ENCODE results near the gene SPHKAP. TPM values are rescaled to one million over a fixed set of nuclear protein-coding genes. Genes with fewer than 3 reads are reported as not detected.

The SPHKAP gene
- total RNA-seq, 4 donors from 2014 or later: not detected

GRCh38 chr2:228072669-228073068, 108.8 kb downstream of the SPHKAP start:
- DNase-seq (ENCODE audit: low spot score): no peak
- TF ChIP-seq, protein P1, sequence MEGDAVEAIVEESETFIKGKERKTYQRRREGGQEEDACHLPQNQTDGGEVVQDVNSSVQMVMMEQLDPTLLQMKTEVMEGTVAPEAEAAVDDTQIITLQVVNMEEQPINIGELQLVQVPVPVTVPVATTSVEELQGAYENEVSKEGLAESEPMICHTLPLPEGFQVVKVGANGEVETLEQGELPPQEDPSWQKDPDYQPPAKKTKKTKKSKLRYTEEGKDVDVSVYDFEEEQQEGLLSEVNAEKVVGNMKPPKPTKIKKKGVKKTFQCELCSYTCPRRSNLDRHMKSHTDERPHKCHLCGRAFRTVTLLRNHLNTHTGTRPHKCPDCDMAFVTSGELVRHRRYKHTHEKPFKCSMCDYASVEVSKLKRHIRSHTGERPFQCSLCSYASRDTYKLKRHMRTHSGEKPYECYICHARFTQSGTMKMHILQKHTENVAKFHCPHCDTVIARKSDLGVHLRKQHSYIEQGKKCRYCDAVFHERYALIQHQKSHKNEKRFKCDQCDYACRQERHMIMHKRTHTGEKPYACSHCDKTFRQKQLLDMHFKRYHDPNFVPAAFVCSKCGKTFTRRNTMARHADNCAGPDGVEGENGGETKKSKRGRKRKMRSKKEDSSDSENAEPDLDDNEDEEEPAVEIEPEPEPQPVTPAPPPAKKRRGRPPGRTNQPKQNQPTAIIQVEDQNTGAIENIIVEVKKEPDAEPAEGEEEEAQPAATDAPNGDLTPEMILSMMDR (IDR thresholded peaks at IDR 0.05): no peak
- ATAC-seq (ENCODE audit: low FRiP score): no peak

DNA sequence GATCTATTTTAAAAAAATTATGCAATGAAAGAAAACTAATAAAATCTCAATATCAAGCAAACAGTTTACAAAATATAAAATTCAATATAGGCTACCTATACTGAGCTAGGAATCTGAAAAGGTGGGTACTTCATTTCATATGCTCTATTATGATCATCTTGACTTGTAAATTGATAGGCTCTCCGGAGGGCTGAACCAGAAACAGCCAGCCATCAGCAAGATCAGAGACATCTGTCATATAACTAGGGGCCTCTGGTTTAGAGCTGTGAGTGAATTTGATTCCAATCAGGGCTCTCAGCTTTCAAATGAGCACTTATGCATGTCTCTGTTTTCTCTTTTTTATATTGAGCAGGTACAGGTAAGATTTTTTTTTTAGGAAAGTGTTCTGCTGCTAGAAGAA, 114.2 kb downstream of the SPHKAP start:
- TF ChIP-seq, protein P1 (IDR thresholded peaks at IDR 0.05): no peak
- ATAC-seq (ENCODE audit: low FRiP score) (no peak), DNase-seq (ENCODE audit: low spot score) (no peak)

DNA sequence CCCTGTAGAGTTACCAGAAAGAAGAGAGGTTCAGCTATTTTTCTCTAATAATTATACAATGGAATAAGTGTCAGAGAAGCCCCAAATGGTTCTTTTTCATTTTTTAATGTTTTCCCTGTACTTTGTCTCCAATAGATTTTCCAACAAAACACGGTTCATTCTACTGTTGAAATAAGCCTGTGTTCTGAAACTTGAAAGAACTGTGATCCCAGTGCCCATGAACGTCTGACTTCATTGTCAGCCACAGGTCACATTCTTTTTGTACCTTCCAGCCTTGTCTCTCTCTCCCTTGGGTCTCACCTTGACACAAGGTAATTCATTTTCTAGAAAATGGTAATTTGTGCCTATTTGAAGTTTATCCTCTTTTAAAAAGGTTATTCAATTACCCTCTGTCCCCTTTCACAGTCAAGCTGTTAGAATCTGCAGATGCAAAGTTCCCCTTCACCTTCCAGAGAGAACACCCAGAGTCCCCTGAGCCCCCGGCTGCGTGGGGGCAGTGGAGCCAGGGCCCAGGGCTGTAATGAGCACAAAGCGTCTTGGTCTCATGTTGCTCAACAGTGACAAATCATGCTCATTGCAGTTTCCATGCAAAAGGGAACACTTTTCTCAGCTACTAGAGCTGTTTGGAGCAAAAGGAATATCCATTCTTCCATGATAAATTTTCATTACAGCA, 115.2 kb downstream of the SPHKAP start:
- TF ChIP-seq, protein P1 (IDR thresholded peaks at IDR 0.05): no peak
- no peak for ATAC-seq (ENCODE audit: low FRiP score)
- no peak for DNase-seq (ENCODE audit: low spot score)

- DNase-seq (ENCODE audit: low spot score) (no peak), ATAC-seq (ENCODE audit: low FRiP score) (no peak)
- TF ChIP-seq, protein P1 (IDR thresholded peaks at IDR 0.05): no peak
Observed at GRCh38 chr2:228065686-228066085, 115.8 kb downstream of the SPHKAP start.

GRCh38 chr2:228064796-228065315, 116.6 kb downstream of the SPHKAP start:
- TF ChIP-seq, protein P1 (IDR thresholded peaks at IDR 0.05): no peak
- DNase-seq (ENCODE audit: low spot score) (no peak), ATAC-seq (ENCODE audit: low FRiP score) (no peak)

DNA sequence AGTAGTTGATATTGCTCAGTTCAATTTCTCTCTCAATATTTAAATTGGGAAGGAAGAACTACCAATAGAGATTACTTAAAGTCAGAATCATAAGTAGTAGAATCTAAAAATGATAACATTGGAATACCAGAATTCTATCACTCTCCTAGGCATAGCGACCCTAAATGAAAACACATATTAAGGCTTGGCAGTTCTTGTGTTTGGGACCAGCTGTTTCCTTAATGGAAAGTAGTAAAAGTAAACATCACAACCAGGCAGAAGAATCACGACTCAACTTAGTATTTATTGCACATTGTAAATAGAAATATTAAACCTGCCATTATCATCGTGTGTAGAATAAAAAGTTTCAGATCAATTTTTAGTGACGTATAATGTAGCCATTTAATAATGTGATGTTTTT, 117.5 kb downstream of the SPHKAP start:
- no peak for ATAC-seq (ENCODE audit: low FRiP score)
- TF ChIP-seq, protein P1 (IDR thresholded peaks at IDR 0.05): no peak
- no peak for DNase-seq (ENCODE audit: low spot score)

- no peak for ATAC-seq (ENCODE audit: low FRiP score)
- TF ChIP-seq, protein P1 (IDR thresholded peaks at IDR 0.05): no peak
- DNase-seq (ENCODE audit: low spot score): no peak
Observed at GRCh38 chr2:228063558-228063957, 117.9 kb downstream of the SPHKAP start.
